NCI-H1694 treated with DMSO at 0.1 percent for 48 hours (cell line): Measurements from ENCODE around the gene TMEM184A.

Experiments
- DNase-seq: peaks from one replicate; lab custom pipeline; 2025; lab: John Stamatoyannopoulos, UW

TMEM184A gene

GRCh38 chr7:1501487-1502270 lies 54.3 kb downstream of the TMEM184A start:
- no peak for DNase-seq

DNA sequence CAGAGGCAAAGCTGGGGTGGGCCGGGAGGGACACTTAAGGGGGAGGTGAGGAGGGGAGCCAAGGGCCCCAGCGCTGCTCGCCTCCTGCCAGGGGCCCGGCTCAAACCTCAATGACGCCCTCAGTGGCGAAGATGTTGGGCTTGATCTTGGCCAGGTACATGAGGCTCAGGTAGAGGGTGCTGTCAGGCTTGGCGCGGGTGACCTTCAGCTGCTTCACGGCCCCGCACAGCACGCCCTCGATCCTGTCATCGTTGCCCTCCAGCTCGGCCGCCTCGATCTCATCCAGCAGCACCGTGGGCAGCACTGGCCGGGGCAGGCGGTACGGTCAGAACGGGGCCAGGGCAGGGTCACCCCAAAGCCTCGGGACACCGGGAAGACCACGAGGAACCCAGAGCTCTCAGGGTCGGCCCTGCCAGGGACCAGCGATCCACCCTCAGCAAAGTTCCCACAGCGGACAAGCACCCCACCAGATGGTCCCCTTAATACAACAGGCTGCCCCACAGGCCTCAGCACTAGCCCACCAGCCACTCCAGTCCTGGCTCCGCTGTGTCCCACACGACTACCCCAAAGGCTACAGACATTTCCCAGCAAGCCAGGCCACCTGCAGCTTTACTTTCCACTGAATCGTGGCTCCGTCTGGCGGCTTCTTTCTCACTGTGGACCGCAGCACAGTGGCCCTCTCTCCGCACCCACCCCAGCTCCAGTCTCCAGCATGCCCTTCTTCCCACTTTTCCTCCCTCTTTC lies 55.8 kb downstream of the TMEM184A start:
- no peak for DNase-seq

DNA sequence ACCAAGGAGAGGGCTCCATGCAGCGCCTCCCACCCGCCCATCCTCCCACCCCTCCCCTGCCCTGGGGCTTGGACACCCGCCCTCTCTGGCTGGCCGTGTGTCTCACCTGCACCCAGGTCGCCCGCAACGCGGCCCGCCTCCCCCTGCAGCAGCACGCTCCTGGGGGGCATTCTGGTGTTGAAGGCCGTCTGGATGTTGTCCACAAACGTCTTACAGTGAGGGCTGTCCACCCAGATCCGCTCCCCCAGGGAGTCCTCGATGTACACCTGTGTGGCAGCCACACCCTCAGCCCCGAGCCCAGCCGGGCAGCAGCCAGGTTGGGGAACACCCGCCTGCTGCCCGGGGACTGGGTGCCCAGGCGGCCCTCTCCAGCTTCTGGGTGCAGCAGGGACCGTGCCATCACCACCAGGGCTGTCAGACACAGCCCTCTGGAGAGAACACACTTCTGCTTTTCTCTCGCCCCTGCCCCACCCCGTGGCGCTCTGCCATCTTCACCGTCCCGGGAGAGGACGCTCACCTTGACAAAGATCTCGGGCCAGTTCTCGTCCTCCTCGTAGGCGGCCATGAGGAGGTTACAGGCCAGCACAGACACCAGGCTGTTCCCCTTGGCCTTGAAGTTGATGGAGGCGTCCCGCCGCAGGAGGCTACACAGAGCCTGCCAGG lies 56.5 kb downstream of the TMEM184A start:
- no peak for DNase-seq

- DNase-seq = no peak
These were observed 57.4 kb downstream of the TMEM184A start for GRCh38 chr7:1498370-1499305.

- no peak for DNase-seq
These were observed 58.6 kb downstream of the TMEM184A start for GRCh38 chr7:1497293-1497927.

- no peak for DNase-seq
These were observed 59.3 kb downstream of the TMEM184A start for GRCh38 chr7:1496531-1497292.

DNA sequence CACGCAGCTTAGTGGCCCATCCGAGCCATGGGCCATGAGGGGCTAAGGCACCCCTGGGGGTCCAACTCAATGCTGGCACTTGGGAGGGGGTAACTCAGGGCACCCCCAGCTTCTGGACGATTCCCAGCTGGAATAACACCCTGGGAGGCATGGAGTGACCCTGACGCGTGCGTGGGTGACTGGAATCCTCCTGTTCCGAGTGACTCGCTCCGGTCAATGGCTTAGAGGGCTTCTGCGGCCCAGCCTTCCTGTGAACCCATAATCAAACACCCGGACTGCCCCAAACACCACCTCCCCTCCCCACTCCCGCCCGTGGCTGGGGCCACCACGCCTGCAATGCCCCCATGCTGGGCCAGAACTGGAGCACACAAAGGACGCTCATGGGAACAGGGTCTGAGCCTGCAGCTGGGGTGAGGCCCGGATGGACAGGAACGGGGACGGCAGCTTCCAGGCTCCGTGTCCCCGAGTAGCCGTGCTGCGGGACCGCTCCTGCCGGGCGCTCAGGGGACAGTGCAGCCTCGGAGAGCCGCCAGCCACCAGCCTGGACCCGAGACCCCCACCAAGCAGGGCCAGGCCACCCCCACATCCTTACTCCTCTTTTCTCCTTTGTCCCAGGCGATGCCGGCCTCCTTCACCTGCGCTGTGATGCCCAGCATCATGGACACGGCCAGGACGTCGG lies 60.3 kb downstream of the TMEM184A start:
- no peak for DNase-seq

- no peak for DNase-seq
These were observed 61.0 kb downstream of the TMEM184A start for GRCh38 chr7:1494866-1495563.

GRCh38 chr7:1494447-1494846 lies 61.6 kb downstream of the TMEM184A start:
- no peak for DNase-seq

DNA sequence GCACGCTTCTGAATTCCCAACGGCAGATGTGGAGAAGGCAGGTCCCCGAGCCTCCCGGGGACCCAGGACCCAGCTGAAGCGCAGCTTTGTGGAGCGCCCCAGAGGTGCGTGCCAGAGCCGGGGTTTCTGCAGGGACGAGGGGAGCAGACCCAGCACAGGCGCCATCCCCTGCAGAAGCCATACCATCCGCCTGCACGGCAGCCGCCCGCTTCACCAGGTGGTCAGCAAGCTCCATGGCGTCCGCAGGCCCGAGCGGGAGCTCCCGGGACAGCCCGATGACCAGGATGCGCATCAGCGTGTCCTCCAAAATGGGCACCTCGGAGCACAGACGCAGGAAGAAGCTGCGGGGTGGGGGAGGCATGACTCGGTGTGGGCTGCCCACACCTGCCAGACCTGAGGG lies 62.4 kb downstream of the TMEM184A start:
- DNase-seq = no peak

- DNase-seq = no peak
These were observed 62.9 kb downstream of the TMEM184A start for GRCh38 chr7:1493129-1493528.

DNA sequence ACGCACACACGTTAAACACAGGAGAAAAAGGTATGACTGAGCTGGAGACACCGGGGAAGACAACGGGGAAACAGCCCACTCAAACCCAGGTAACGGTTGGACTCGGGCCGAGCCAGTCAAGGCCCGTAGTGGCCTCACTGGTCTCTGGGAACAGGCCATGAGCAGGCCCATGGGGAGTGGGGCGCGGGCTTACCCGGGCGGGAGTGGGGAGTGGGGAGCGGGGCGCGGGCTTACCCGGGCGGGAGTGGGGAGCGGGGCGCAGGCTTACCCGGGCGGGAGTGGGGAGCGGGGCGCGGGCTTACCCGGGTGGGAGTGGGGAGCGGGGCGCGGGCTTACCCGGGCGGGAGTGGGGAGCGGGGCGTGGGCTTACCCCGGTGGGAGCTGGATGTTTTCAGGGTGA lies 63.4 kb downstream of the TMEM184A start:
- DNase-seq = no peak
